CMK (cell line): ENCODE data around the gene SLC25A15.
"Not testable (repeated sequence)": the region's sequence is repeated elsewhere in the genome, so short reads cannot be mapped to it uniquely, and the experiment has no call there.

Experiments used
- DNase-seq: peaks from one replicate; pipeline ENCODE4 v3.0.0-alpha.2; 2010; ENCODE audit warnings: low read depth

Gene SLC25A15

DNA sequence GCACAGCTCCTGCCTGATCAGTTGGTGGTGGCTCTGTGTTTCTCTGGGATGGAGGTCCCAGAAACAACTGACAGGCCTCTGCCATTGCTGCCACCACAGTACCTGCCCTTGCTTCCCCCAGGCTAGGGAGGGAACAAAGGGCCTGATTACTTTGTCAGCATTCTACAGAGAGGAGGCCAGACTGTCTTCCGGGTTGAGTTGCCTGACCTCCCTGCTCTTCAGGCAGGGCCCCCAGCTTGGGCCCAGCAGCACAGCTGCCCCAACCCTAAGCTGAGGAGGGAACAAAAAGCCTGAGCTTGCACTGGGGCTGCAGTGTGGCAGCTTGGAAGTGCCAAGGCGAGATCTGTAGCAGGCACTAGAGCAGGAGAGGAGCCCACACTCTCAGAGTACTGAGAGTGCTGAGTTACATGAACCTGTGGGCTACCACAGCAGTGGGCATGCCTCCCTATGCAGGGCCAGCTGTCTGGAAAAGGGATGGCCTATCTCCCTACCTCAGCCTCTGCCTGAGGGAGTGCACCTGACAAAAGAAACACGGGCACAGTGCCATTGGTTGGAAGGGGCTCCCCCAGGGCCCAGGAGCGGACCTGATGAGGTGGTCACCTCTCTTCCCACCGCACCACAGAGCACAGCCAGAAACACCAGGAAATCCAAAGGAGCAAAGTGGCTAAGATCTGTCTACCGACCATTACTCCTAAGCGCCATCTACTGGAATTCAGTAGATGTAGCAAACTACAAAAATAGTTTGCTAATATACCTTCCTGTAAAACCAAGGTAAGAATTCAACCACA, 24.4 kb downstream of the SLC25A15 start:
- DNase-seq: no peak

DNA sequence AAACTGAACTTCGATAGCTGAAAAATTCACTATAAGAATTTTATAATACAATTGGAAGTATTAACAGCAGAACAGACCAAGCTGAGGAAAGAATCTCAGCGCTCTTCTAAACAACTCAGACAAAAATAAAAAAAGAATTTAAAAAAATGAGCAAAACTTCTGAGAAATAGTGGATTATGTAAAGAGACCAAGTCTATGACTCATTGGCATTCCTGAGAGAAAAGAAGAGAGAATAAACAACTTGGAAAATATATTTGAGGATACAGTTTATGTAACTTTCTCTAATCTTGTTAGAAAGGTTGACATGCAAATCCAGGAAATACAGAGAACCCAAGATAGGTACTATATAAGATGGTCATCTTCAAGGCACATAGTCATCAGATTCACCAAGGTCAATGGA, 25.4 kb downstream of the SLC25A15 start:
- DNase-seq: no peak

DNA sequence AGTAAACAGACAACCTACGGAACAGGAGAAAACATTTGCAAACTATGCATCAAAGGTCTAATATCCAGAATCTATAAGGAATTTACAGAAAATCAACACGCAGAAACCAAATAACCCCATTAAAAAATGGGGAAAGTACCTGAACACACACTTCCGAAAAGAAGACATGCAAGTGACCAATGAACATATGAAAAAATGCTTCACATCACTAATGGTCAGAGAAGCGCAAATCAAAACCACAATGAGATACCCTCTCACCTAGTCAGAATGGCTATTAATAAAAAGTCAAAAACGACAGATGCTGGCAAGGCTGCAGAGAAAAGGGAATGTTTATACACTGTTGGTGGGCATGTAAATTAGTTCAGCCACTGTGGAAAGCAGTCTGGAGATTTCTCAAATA, 29.5 kb downstream of the SLC25A15 start:
- DNase-seq: no peak

DNA sequence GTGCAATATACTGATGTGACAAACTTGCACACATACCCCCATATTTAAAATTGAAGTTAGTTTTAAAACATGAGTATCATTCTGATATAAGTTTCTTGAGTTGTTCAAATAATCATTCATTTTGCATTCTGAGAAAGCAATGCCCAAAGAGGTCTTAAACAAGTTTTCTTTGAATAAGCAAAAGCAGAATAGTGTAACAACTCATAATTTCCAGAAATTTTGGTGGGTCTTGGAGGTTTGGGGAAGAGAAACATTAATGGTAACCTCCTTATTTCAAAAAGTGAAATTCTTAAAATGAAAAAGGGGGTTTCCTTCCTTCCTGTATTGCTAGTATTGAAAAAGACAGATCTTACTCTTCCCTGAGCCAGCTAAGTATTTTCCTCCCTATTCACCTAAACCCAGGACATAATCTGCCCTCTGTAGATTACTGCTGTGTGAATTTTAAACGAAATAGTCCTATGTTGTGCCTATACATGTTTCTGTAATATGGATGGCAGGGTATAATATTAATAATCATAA, 30.4 kb downstream of the SLC25A15 start:
- no peak for DNase-seq

DNA sequence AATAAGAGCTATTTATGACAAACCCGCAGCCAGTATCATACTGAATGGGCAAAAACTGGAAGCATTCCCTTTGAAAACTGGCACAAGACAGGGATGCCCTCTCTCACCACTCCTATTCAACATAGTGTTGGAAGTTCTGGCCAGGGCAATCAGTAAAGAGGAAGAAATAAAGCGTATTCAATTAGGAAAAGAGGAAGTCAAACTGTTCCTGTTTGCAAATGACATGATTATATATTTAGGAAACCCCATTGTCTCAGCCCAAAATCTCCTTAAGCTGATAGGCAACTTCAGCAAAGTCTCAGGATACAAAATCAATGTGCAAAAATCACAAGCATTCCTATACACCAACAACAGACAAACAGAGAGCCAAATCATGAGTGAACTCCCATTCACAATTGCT, 50.3 kb downstream of the SLC25A15 start:
- not testable (repeated sequence) for DNase-seq

DNA sequence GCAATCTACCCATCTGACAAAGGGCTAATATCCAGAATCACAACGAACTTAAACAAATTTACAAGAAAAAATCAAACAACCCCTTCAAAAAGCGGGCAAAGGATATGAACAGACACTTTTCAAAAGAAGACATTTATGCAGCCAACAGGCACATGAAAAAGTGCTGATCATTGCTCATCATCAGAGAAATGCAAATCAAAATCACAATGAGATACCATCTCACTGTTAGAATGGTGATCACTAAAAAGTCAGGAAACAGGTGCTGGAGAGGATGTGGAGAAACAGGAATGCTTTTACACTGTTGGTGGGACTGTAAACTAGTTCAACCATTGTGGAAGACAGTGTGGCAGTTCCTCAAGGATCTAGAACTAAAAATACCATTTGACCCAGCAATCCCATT, 51.5 kb downstream of the SLC25A15 start:
- DNase-seq: not testable (repeated sequence)
